Gastrocnemius medialis (tissue), 4 donors: ENCODE data around the gene SELENOM.

Experiments
- POLR2A ChIP-seq, 2 donors: fragments of 450-650 bp; IDR thresholded peaks; one replicate each; pipeline ENCODE4 v1.6.1; 2017; ENCODE audit warnings: antibody characterized with exemption in 2 of 2, mild to moderate bottlenecking in 2 of 2, moderate library complexity in 2 of 2
- TF ChIP-seq, protein P1 (sequence below), 5 experiments: fragments of 450-650 bp in 3 of 5; fragments of 200-600 bp in 2 of 5; sonication (generic) in 2 of 5; IDR thresholded peaks in 4 of 5; conservative IDR thresholded peaks in 1 of 5; 1 replicate in 4 of 5; 2 replicates in 1 of 5; pipeline ENCODE4 v1.5.1; 2016 to 2019; ENCODE audit warnings: antibody characterized with exemption in 5 of 5, mild to moderate bottlenecking in 3 of 5, moderate library complexity in 3 of 5

GRCh38 chr22:31093086-31093850 is 14.1 kb downstream of the SELENOM start:
- TF ChIP-seq, protein P1, sequence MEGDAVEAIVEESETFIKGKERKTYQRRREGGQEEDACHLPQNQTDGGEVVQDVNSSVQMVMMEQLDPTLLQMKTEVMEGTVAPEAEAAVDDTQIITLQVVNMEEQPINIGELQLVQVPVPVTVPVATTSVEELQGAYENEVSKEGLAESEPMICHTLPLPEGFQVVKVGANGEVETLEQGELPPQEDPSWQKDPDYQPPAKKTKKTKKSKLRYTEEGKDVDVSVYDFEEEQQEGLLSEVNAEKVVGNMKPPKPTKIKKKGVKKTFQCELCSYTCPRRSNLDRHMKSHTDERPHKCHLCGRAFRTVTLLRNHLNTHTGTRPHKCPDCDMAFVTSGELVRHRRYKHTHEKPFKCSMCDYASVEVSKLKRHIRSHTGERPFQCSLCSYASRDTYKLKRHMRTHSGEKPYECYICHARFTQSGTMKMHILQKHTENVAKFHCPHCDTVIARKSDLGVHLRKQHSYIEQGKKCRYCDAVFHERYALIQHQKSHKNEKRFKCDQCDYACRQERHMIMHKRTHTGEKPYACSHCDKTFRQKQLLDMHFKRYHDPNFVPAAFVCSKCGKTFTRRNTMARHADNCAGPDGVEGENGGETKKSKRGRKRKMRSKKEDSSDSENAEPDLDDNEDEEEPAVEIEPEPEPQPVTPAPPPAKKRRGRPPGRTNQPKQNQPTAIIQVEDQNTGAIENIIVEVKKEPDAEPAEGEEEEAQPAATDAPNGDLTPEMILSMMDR (IDR thresholded peaks at IDR 0.05 in 4 of 5, conservative IDR thresholded peaks at IDR 0.05 in 1 of 5): no peak
- peak; percentile 55 to 84 for TF ChIP-seq POLR2A (IDR thresholded peaks at IDR 0.05)
